Hepatocyte (in vitro differentiated cells): Measurements from ENCODE around the gene CUL7. TPM values are rescaled to one million over a fixed set of nuclear protein-coding genes. Genes with fewer than 3 reads are reported as not detected.
A peak's percentile ranks its signal among the peaks of the same experiment; 100 is the strongest.

Experiments used
- DNase-seq: peaks from one replicate; pipeline ENCODE4 v3.0.0-alpha.2; 2016; ENCODE audit warnings: low spot score
- H2AFZ ChIP-seq: fragments of 200-600 bp; sonication (generic); 2 replicates; pipeline ENCODE4 v1.6.0; 2016; ENCODE audit warnings: antibody characterized with exemption, mild to moderate bottlenecking
- H3K27ac ChIP-seq: fragments of 200-600 bp; sonication (generic); 2 replicates; pipeline ENCODE4 v1.5.1; 2016; ENCODE audit warnings: mild to moderate bottlenecking
- H3K27me3 ChIP-seq: fragments of 200-600 bp; sonication (generic); 2 replicates; pipeline ENCODE4 v1.6.1; 2016
- H3K36me3 ChIP-seq: fragments of 200-600 bp; sonication (generic); replicated peaks from 2 replicates; pipeline ENCODE4 v1.5.1; 2016; ENCODE audit warnings: low read depth; ENCODE audit not compliant: insufficient read depth
- H3K4me1 ChIP-seq: fragments of 200-600 bp; sonication (generic); 2 replicates; pipeline ENCODE4 v1.5.1; 2016; ENCODE audit warnings: mild to moderate bottlenecking, moderate library complexity; ENCODE audit not compliant: insufficient read depth
- H3K4me2 ChIP-seq: fragments of 200-600 bp; sonication (generic); 2 replicates; pipeline ENCODE4 v1.6.0; 2016
- H3K4me3 ChIP-seq: fragments of 200-600 bp; sonication (generic); 2 replicates; pipeline ENCODE4 v1.5.1; 2016; ENCODE audit warnings: mild to moderate bottlenecking
- H3K79me2 ChIP-seq: fragments of 200-600 bp; sonication (generic); 2 replicates; pipeline ENCODE4 v1.6.0; 2017; ENCODE audit warnings: mild to moderate bottlenecking
- H3K9me2 ChIP-seq: fragments of 200-600 bp; sonication (generic); replicated peaks from 2 replicates; pipeline ENCODE4 v1.6.0; 2017; ENCODE audit warnings: mild to moderate bottlenecking; ENCODE audit not compliant: insufficient read depth
- H3K9me3 ChIP-seq: fragments of 200-600 bp; sonication (generic); 2 replicates; pipeline ENCODE4 v1.5.1; 2016; ENCODE audit warnings: low read depth, mild to moderate bottlenecking
- H4K20me1 ChIP-seq: fragments of 200-600 bp; sonication (generic); 2 replicates; pipeline ENCODE4 v1.6.0; 2016; ENCODE audit warnings: mild to moderate bottlenecking; ENCODE audit not compliant: insufficient read depth, poor library complexity, severe bottlenecking
- EZH2 ChIP-seq: fragments of 200-600 bp; sonication (generic); IDR thresholded peaks from 2 replicates; pipeline ENCODE4 v1.6.1; 2016; ENCODE audit warnings: antibody characterized with exemption, mild to moderate bottlenecking, borderline replicate concordance
- EZH2phosphoT487 ChIP-seq: fragments of 200-600 bp; sonication (generic); IDR thresholded peaks from one replicate; pipeline ENCODE4 v1.6.1; 2018; ENCODE audit warnings: antibody characterized with exemption, mild to moderate bottlenecking, low read depth, moderate library complexity; ENCODE audit not compliant: unreplicated experiment, severe bottlenecking
- WGBS: methylation state at CpG from one replicate; pipeline ENCODE4 v1.1.6; 2016; ENCODE audit warnings: low lambda C conversion rate; ENCODE audit errors: missing lambda C conversion rate; 5-methylcytosine and 5-hydroxymethylcytosine counted together
- polyA plus RNA-seq: library from polyadenylated mRNA; unstranded; fragments of >200 nt; fragmentation: Nextera tagmentation; extraction: Ambion mirVana; gene quantifications from 2 replicates; pipeline ENCODE4 v1.2.1, GENCODE V29; 2016
- total RNA-seq: library from RNA; depleted of rRNA; stranded (reverse); fragments of >200 nt; gene quantifications from 2 replicates; pipeline ENCODE4 v1.2.3, GENCODE V29; 2014
- TF ChIP-seq, protein P1 (sequence below): fragments of 200-600 bp; sonication (generic); IDR thresholded peaks from 2 replicates; pipeline ENCODE4 v1.5.1; 2016; ENCODE audit warnings: antibody characterized with exemption, mild to moderate bottlenecking; ENCODE audit not compliant: poor library complexity

Gene CUL7
- total and polyA plus RNA-seq, 2 experiments from 2014 or later: 46.4 to 58.2 TPM

DNA sequence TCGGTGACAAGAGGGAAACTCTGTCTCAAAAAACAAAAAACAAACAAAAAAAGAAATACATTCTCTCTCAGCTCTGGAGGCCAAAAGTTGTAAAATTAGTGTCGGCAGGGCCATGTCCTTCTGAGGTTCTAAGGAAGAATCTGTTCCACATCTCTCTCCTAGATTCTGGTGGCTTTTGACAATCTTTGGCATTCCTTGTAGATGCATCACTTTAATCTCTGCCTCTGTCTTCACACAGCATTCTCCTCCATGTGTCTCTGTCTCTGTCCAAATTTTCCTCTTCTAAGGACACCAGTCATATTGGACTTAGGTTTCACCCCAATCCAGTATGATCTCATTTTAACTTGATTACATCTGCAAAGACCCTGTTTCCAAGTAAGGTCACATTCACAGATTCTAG is 60.2 kb downstream of the CUL7 start:
- no peaks in the 10 kb centered on the region for H3K4me1 ChIP-seq
- H3K9me2 ChIP-seq: no peaks in the 10 kb centered on the region
- no peaks in the 10 kb centered on the region for H3K36me3 ChIP-seq
- H3K79me2 ChIP-seq: peaks cover 51% of the 10 kb centered on the region
- no peak overlapping the region for H2AFZ ChIP-seq
- no peaks in the 10 kb centered on the region for H4K20me1 ChIP-seq
- H3K9me3 ChIP-seq: no peaks in the 10 kb centered on the region
- H3K27ac ChIP-seq: no peak overlapping the region
- 97% methylated on average over 2 of the region's 2 CpGs for WGBS
- TF ChIP-seq, protein P1, sequence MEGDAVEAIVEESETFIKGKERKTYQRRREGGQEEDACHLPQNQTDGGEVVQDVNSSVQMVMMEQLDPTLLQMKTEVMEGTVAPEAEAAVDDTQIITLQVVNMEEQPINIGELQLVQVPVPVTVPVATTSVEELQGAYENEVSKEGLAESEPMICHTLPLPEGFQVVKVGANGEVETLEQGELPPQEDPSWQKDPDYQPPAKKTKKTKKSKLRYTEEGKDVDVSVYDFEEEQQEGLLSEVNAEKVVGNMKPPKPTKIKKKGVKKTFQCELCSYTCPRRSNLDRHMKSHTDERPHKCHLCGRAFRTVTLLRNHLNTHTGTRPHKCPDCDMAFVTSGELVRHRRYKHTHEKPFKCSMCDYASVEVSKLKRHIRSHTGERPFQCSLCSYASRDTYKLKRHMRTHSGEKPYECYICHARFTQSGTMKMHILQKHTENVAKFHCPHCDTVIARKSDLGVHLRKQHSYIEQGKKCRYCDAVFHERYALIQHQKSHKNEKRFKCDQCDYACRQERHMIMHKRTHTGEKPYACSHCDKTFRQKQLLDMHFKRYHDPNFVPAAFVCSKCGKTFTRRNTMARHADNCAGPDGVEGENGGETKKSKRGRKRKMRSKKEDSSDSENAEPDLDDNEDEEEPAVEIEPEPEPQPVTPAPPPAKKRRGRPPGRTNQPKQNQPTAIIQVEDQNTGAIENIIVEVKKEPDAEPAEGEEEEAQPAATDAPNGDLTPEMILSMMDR: no peak
- TF ChIP-seq EZH2phosphoT487: no peak
- no peak for TF ChIP-seq EZH2
- DNase-seq: no peak
- no peak overlapping the region for H3K4me2 ChIP-seq
- H3K27me3 ChIP-seq: no peaks in the 10 kb centered on the region
- no peak overlapping the region for H3K4me3 ChIP-seq

DNA sequence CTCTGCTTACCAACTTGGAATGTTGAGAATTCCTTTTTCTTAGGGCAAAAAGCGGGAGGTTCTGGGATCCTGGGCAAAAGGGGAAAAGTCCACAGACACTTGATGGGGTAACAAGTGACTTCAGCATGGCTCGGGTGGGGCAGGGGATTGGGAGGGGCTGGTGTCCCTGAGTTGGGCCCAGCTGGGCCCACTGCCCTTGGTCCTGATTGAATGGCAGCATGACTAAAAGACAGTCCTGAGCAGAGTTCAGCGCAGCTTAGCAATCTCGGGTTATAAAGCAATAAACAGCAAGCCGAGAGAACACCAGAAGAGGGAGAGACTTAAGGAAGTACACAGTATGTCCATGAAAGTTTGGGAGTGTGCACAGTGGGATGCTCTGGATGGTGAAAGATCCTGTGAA is 63.7 kb downstream of the CUL7 start:
- Histone ChIP-seq H3K4me3 (no peak overlapping the region), H3K9me2 (no peaks in the 10 kb centered on the region), H3K27me3 (no peaks in the 10 kb centered on the region), H2AFZ (no peak overlapping the region), H3K4me1 (peaks cover 10% of the 10 kb centered on the region), H3K27ac (peak overlapping the region; percentile 55), H3K36me3 (no peaks in the 10 kb centered on the region), H3K4me2 (no peak overlapping the region), H4K20me1 (peaks cover 3% of the 10 kb centered on the region), H3K79me2 (peaks cover 62% of the 10 kb centered on the region), H3K9me3 (no peaks in the 10 kb centered on the region)
- 85% methylated on average over 5 of the region's 5 CpGs for WGBS
- DNase-seq: peak; percentile 63
- TF ChIP-seq, protein P1: no peak
- TF ChIP-seq EZH2: no peak
- TF ChIP-seq EZH2phosphoT487: no peak

DNA sequence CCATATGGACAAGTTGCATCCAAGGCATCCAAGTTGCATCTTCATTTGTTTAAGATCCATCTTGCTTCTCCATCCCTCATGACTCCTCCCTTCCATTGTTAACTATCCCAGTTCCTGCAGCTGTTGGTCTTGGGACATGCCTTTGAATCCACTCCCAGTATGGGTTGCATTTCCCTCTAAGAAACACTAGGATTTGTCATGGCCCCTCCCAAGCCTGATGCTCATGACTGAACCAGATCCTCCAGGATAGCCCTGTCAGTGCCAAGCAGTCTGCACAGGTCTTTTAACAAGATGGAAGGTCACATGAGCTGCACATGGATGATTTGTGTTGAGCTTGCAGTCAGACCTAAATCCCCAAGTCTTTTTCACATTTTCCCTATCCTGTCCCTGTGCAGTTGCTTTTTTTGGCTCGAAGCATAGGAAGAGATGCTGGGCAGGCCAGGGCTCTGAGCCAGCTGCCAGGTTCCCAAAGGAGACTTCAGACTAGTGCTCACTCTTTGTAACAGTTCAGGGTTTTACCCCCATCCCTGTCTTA is 65.1 kb downstream of the CUL7 start:
- DNase-seq: no peak
- TF ChIP-seq, protein P1: no peak
- TF ChIP-seq EZH2 (no peak), EZH2phosphoT487 (no peak)
- 85% methylated on average over 1 of the region's 1 CpG for WGBS

More for the DNA sequence above, 65.1 kb downstream of the CUL7 start:
- H4K20me1 ChIP-seq: peaks cover 3% of the 10 kb centered on the region
- no peak overlapping the region for H3K4me3 ChIP-seq
- H3K4me2 ChIP-seq: no peak overlapping the region
- H2AFZ ChIP-seq: no peak overlapping the region
- H3K27me3 ChIP-seq: no peaks in the 10 kb centered on the region
- no peak overlapping the region for H3K27ac ChIP-seq
- H3K79me2 ChIP-seq: peaks cover 52% of the 10 kb centered on the region
- peaks cover 12% of the 10 kb centered on the region for H3K4me1 ChIP-seq
- no peaks in the 10 kb centered on the region for H3K9me3 ChIP-seq
- H3K9me2 ChIP-seq: no peaks in the 10 kb centered on the region
- H3K36me3 ChIP-seq: no peaks in the 10 kb centered on the region

Other genes with a start within 250 kb of the CUL7 start
- gene RPL7L1, start 174.2 kb downstream of the CUL7 start, total RNA-seq: 94.9 and 111 TPM in 2 replicates
- 63.0 and 69.5 TPM in 2 replicates for gene RPL7L1, start 174.2 kb downstream of the CUL7 start, polyA plus RNA-seq
- gene PTCRA, start 137.8 kb downstream of the CUL7 start, total RNA-seq: not detected in 2 replicates
- not detected in 2 replicates for gene PTCRA, start 137.8 kb downstream of the CUL7 start, polyA plus RNA-seq
- 53.8 and 71.8 TPM in 2 replicates for gene CNPY3, start 124.4 kb downstream of the CUL7 start, total RNA-seq
- 137 and 152 TPM in 2 replicates for gene CNPY3, start 124.4 kb downstream of the CUL7 start, polyA plus RNA-seq
- gene GNMT, start 93.1 kb downstream of the CUL7 start, total RNA-seq: 4.4 and 6.5 TPM in 2 replicates
- gene GNMT, start 93.1 kb downstream of the CUL7 start, polyA plus RNA-seq: 10.4 and 16.2 TPM in 2 replicates
- gene PEX6, start 74.7 kb downstream of the CUL7 start, total RNA-seq: 32.4 and 39.4 TPM in 2 replicates
- 36.0 and 46.1 TPM in 2 replicates for gene PEX6, start 74.7 kb downstream of the CUL7 start, polyA plus RNA-seq
- gene PPP2R5D, start 69.3 kb downstream of the CUL7 start, total RNA-seq: 35.2 and 40.2 TPM in 2 replicates
- 28.3 and 30.8 TPM in 2 replicates for gene PPP2R5D, start 69.3 kb downstream of the CUL7 start, polyA plus RNA-seq
- 72.9 and 73.3 TPM in 2 replicates for gene MEA1, start 39.9 kb downstream of the CUL7 start, total RNA-seq
- 117 and 127 TPM in 2 replicates for gene MEA1, start 39.9 kb downstream of the CUL7 start, polyA plus RNA-seq
- gene KLHDC3, start 39.6 kb downstream of the CUL7 start, total RNA-seq: 75.5 and 90.5 TPM in 2 replicates
- 92.0 and 99.5 TPM in 2 replicates for gene KLHDC3, start 39.6 kb downstream of the CUL7 start, polyA plus RNA-seq
- 75.8 and 83.2 TPM in 2 replicates for gene RRP36, start 32.2 kb downstream of the CUL7 start, total RNA-seq
- gene RRP36, start 32.2 kb downstream of the CUL7 start, polyA plus RNA-seq: 72.5 and 73.2 TPM in 2 replicates
- 24.7 and 28.8 TPM in 2 replicates for gene MRPL2, start 5.6 kb upstream of the CUL7 start, total RNA-seq
- 68.4 and 81.8 TPM in 2 replicates for gene MRPL2, start 5.6 kb upstream of the CUL7 start, polyA plus RNA-seq
- gene KLC4, start 5.8 kb upstream of the CUL7 start, total RNA-seq: 73.4 and 73.5 TPM in 2 replicates
- gene KLC4, start 5.8 kb upstream of the CUL7 start, polyA plus RNA-seq: 67.5 and 68.9 TPM in 2 replicates
- 108 and 127 TPM in 2 replicates for gene PTK7, start 22.5 kb upstream of the CUL7 start, total RNA-seq
- 159 and 162 TPM in 2 replicates for gene PTK7, start 22.5 kb upstream of the CUL7 start, polyA plus RNA-seq
- 19.1 and 22.0 TPM in 2 replicates for gene SRF, start 117.4 kb upstream of the CUL7 start, total RNA-seq
- 7.4 and 9.3 TPM in 2 replicates for gene SRF, start 117.4 kb upstream of the CUL7 start, polyA plus RNA-seq
- gene CUL9, start 128.3 kb upstream of the CUL7 start, total RNA-seq: 13.4 and 26.2 TPM in 2 replicates
- gene CUL9, start 128.3 kb upstream of the CUL7 start, polyA plus RNA-seq: 20.1 and 22.3 TPM in 2 replicates
- gene DNPH1, start 175.6 kb upstream of the CUL7 start, total RNA-seq: 105 and 124 TPM in 2 replicates
- gene DNPH1, start 175.6 kb upstream of the CUL7 start, polyA plus RNA-seq: 136 and 153 TPM in 2 replicates
- 0.36 and 1.1 TPM in 2 replicates for gene TTBK1, start 189.6 kb upstream of the CUL7 start, total RNA-seq
- gene TTBK1, start 189.6 kb upstream of the CUL7 start, polyA plus RNA-seq: 0.34 and 0.52 TPM in 2 replicates
- 24.3 and 31.5 TPM in 2 replicates for gene SLC22A7, start 244.4 kb upstream of the CUL7 start, total RNA-seq
- 18.5 and 40.1 TPM in 2 replicates for gene SLC22A7, start 244.4 kb upstream of the CUL7 start, polyA plus RNA-seq